ENCODE data around the gene C4orf51. TPM values are rescaled to one million over a fixed set of nuclear protein-coding genes. Genes with fewer than 3 reads are reported as not detected.

The C4orf51 gene
- total and polyA plus RNA-seq, 12 donors = not detected

GRCh38 chr4:145643295-145643694 lies 36.7 kb upstream of the C4orf51 start:
- H3K27me3 ChIP-seq = no peaks in the 10 kb centered on the region
- no peaks in the 10 kb centered on the region for H3K9me3 ChIP-seq (replicated peaks in 1 of 3)
- peaks cover 0 to 6% of the 10 kb centered on the region in 2 donors for H3K4me1 ChIP-seq (replicated peaks in 1 of 2)
- no peak for TF ChIP-seq POLR2A (IDR thresholded peaks at IDR 0.05)
- no peak for TF ChIP-seq CTCF (IDR thresholded peaks at IDR 0.05)
- no peak overlapping the region for H3K4me3 ChIP-seq
- WGBS, 4 donors = 90 to 97% (median 93%) methylated on average over 1 of the region's 1 CpG
- intact Hi-C loops (cut with DNase I) = no loop called here
- H3K36me3 ChIP-seq (replicated peaks in 1 of 2) = peaks cover 0 to 5% of the 10 kb centered on the region in 2 donors
- H3K27ac ChIP-seq = no peak overlapping the region
- no peak for DNase-seq

- no peak for TF ChIP-seq CTCF (IDR thresholded peaks at IDR 0.05)
- TF ChIP-seq POLR2A (IDR thresholded peaks at IDR 0.05) = no peak
These were observed 35.2 kb upstream of the C4orf51 start for GRCh38 chr4:145644699-145645098.

GRCh38 chr4:145656156-145656555 lies 23.8 kb upstream of the C4orf51 start:
- no peak overlapping the region for H3K4me3 ChIP-seq
- no peak for DNase-seq
- intact Hi-C loops (cut with DNase I) = no loop called here
- H3K9me3 ChIP-seq (replicated peaks in 1 of 3) = no peaks in the 10 kb centered on the region
- WGBS, 4 donors = 87 to 100% (median 92%) methylated on average over 1 of the region's 1 CpG
- TF ChIP-seq POLR2A (IDR thresholded peaks at IDR 0.05) = no peak
- no peak for TF ChIP-seq CTCF (IDR thresholded peaks at IDR 0.05)
- no peak overlapping the region for H3K27ac ChIP-seq
- H3K4me1 ChIP-seq (replicated peaks in 1 of 2) = no peaks in the 10 kb centered on the region
- no peaks in the 10 kb centered on the region for H3K27me3 ChIP-seq
- peaks cover 0 to 3% of the 10 kb centered on the region in 2 donors for H3K36me3 ChIP-seq (replicated peaks in 1 of 2)

More at GRCh38 chr4:145644699-145645098, 35.2 kb upstream of the C4orf51 start:
- H3K36me3 ChIP-seq (replicated peaks in 1 of 2) = peaks cover 0 to 2% of the 10 kb centered on the region in 2 donors
- no peaks in the 10 kb centered on the region for H3K9me3 ChIP-seq (replicated peaks in 1 of 3)
- intact Hi-C loops (cut with DNase I) = no loop called here
- no peaks in the 10 kb centered on the region for H3K27me3 ChIP-seq
- peaks cover 0 to 4% of the 10 kb centered on the region in 2 donors for H3K4me1 ChIP-seq (replicated peaks in 1 of 2)
- WGBS, 4 donors = 94 to 98% (median 95%) methylated on average over 3 of the region's 3 CpGs
- H3K27ac ChIP-seq = no peak overlapping the region
- DNase-seq = no peak
- no peak overlapping the region for H3K4me3 ChIP-seq

GRCh38 chr4:145660064-145660463 lies 19.9 kb upstream of the C4orf51 start:
- no peak for TF ChIP-seq CTCF (IDR thresholded peaks at IDR 0.05)
- TF ChIP-seq POLR2A (IDR thresholded peaks at IDR 0.05) = no peak
- H3K27ac ChIP-seq = no peak overlapping the region
- intact Hi-C loops (cut with DNase I) = no loop called here
- no peak overlapping the region for H3K4me3 ChIP-seq
- H3K9me3 ChIP-seq (replicated peaks in 1 of 3) = no peaks in the 10 kb centered on the region
- H3K4me1 ChIP-seq (replicated peaks in 1 of 2) = no peaks in the 10 kb centered on the region
- H3K36me3 ChIP-seq (replicated peaks in 1 of 2) = peaks cover 0 to 2% of the 10 kb centered on the region in 2 donors
- no peaks in the 10 kb centered on the region for H3K27me3 ChIP-seq
- 92 to 97% (median 96%) methylated on average over 3 of the region's 3 CpGs for WGBS, 4 donors
- DNase-seq = no peak
